Measurements from ENCODE around the gene DPYD. TPM values are rescaled to one million over a fixed set of nuclear protein-coding genes. Genes with fewer than 3 reads are reported as not detected.

The DPYD gene
- total and polyA plus RNA-seq, 9 of the 15 experiments (the other 6 are each of a cell fraction or from before 2014, with no cell fraction given): 0.03 to 0.25 (median 0.08) TPM; not detected in 2

GRCh38 chr1:97640677-97641076 is 280.2 kb downstream of the DPYD start (continued):
- TF ChIP-seq ARID4B (CRISPR knock-in tag; IDR thresholded peaks at IDR 0.05): no peak
- TF ChIP-seq ZNF398 (CRISPR knock-in tag; IDR thresholded peaks at IDR 0.05): no peak
- TF ChIP-seq BRF2 (IDR thresholded peaks at IDR 0.05; ENCODE audit: borderline replicate concordance, insufficient read depth, insufficient read length): no peak
- no peak for TF ChIP-seq ZBTB33 (CRISPR knock-in tag; IDR thresholded peaks at IDR 0.05)
- TF ChIP-seq ZNF444 (CRISPR knock-in tag; IDR thresholded peaks at IDR 0.05): no peak
- no peak for TF ChIP-seq TFAM (CRISPR knock-in tag; conservative IDR thresholded peaks at IDR 0.05)
- TF ChIP-seq ATF6 (CRISPR knock-in tag; IDR thresholded peaks at IDR 0.05): no peak
- no peak for TF ChIP-seq GTF2F1 (IDR thresholded peaks at IDR 0.05; ENCODE audit: low read depth, low read length)
